Measurements from ENCODE around the gene PARD3. TPM values are rescaled to one million over a fixed set of nuclear protein-coding genes. Genes with fewer than 3 reads are reported as not detected.

PARD3 gene
- total and polyA plus RNA-seq, 8 donors: 25.6 to 54.5 (median 47.8) TPM

- Histone ChIP-seq H3K27me3 (no peaks in the 10 kb centered on the region), H3K9me3 (no peaks in the 10 kb centered on the region), H3K4me3 (no peak overlapping the region), H3K27ac (no peak overlapping the region), H3K36me3 (no peaks in the 10 kb centered on the region), H3K4me1 (peaks cover 7 to 17% of the 10 kb centered on the region in 2 donors)
- intact Hi-C loops (cut with DNase I): loop anchor here in 1 of 2 donors (10.0 kb wide), 1 partner anchor 1303 kb away; the partner anchor contains the start of gene NRP1
- TF ChIP-seq CTCF (IDR thresholded peaks at IDR 0.05): peak; percentile 90 to 97
- DNase-seq (peak in 3 of 4 donors; percentile 46 to 81 (median 68)), ATAC-seq (peak; percentile 90)
Measured at GRCh38 chr10:34637418-34637911, 177.6 kb downstream of the PARD3 start.

GRCh38 chr10:34635111-34635510 is 180.0 kb downstream of the PARD3 start:
- DNase-seq (no peak), ATAC-seq (no peak)
- H3K4me1 ChIP-seq: peaks cover 7 to 17% of the 10 kb centered on the region in 2 donors
- no peaks in the 10 kb centered on the region for H3K27me3 ChIP-seq
- intact Hi-C loops (cut with DNase I): loop anchor here in 1 of 2 donors (10.0 kb wide), 1 partner anchor 1300 kb away; the partner anchor contains the start of gene NRP1
- no peak overlapping the region for H3K27ac ChIP-seq
- H3K36me3 ChIP-seq: no peaks in the 10 kb centered on the region
- no peaks in the 10 kb centered on the region for H3K9me3 ChIP-seq
- no peak overlapping the region for H3K4me3 ChIP-seq
- no peak for TF ChIP-seq CTCF (IDR thresholded peaks at IDR 0.05)

- no peak for DNase-seq
- Histone ChIP-seq H3K36me3 (no peaks in the 10 kb centered on the region), H3K27ac (no peak overlapping the region), H3K4me3 (no peak overlapping the region), H3K27me3 (no peaks in the 10 kb centered on the region), H3K9me3 (no peaks in the 10 kb centered on the region), H3K4me1 (peaks cover 4 to 17% of the 10 kb centered on the region in 2 donors)
- TF ChIP-seq CTCF (IDR thresholded peaks at IDR 0.05): no peak
- ATAC-seq: no peak
- intact Hi-C loops (cut with DNase I): loop anchor here in 1 of 2 donors (10.0 kb wide), 1 partner anchor 1299 kb away; the partner anchor contains the start of gene NRP1
Measured at GRCh38 chr10:34633374-34633773, 181.7 kb downstream of the PARD3 start.

GRCh38 chr10:34629084-34629483 is 186.0 kb downstream of the PARD3 start:
- TF ChIP-seq CTCF (IDR thresholded peaks at IDR 0.05): no peak
- DNase-seq (no peak), ATAC-seq (no peak)
- Histone ChIP-seq H3K27ac (no peak overlapping the region), H3K4me3 (no peak overlapping the region), H3K9me3 (no peaks in the 10 kb centered on the region), H3K27me3 (no peaks in the 10 kb centered on the region), H3K36me3 (no peaks in the 10 kb centered on the region), H3K4me1 (peaks cover 0 to 3% of the 10 kb centered on the region in 2 donors)
- intact Hi-C loops (cut with DNase I): no loop called here

- no peaks in the 10 kb centered on the region for H3K27me3 ChIP-seq
- intact Hi-C loops (cut with DNase I): no loop called here
- DNase-seq (peak in 2 of 4 donors; percentile 57 to 76), ATAC-seq (peak; percentile 90)
- no peaks in the 10 kb centered on the region for H3K9me3 ChIP-seq
- no peak overlapping the region for H3K27ac ChIP-seq
- H3K36me3 ChIP-seq: no peaks in the 10 kb centered on the region
- peaks cover 0 to 3% of the 10 kb centered on the region in 2 donors for H3K4me1 ChIP-seq
- H3K4me3 ChIP-seq: no peak overlapping the region
- no peak for TF ChIP-seq CTCF (IDR thresholded peaks at IDR 0.05)
Measured at GRCh38 chr10:34628174-34628796, 186.8 kb downstream of the PARD3 start.
